Measurements from ENCODE around the gene CLASP2.

Gene CLASP2

DNA sequence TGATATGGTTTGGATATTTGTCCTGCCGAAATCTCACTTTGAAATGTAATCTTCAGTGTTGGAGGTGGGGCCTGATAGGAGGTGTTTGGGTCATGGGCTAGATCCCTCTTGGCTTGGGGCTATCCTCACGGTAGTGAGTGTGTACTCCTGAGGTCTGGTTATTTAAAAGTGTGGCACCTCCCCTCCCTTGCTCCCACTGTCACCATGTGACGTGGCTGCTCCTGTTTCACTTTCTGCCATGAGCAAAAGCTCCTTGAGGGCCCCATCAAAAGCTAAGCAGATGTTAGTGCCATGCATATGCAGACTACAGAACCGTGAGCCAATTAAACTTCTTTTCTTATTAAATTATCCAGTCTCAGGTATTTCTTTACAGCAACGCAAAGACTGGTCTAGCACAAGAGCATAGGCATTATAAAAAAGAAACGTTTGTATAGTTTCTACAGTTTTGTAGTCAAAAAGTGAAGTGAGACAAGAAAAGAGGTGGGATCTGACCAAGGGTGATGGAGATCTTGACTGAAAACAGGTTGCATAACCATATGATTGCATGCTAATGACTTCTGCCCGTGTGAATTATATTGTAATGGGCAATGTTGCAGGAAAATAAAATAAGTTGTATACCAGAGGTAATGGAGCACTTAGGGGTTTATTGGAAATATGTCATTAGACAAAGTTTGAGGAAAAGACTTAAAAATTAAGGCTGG, 28.5 kb upstream of the CLASP2 start:
- TF ChIP-seq, protein P1, sequence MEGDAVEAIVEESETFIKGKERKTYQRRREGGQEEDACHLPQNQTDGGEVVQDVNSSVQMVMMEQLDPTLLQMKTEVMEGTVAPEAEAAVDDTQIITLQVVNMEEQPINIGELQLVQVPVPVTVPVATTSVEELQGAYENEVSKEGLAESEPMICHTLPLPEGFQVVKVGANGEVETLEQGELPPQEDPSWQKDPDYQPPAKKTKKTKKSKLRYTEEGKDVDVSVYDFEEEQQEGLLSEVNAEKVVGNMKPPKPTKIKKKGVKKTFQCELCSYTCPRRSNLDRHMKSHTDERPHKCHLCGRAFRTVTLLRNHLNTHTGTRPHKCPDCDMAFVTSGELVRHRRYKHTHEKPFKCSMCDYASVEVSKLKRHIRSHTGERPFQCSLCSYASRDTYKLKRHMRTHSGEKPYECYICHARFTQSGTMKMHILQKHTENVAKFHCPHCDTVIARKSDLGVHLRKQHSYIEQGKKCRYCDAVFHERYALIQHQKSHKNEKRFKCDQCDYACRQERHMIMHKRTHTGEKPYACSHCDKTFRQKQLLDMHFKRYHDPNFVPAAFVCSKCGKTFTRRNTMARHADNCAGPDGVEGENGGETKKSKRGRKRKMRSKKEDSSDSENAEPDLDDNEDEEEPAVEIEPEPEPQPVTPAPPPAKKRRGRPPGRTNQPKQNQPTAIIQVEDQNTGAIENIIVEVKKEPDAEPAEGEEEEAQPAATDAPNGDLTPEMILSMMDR (conservative IDR thresholded peaks at IDR 0.05; ENCODE audit: low read depth, low read length) = no peak
- no peak overlapping the region for H3K4me3 ChIP-seq (ENCODE audit: low read length)
- DNase-seq (ENCODE audit: low read depth) = no peak

DNA sequence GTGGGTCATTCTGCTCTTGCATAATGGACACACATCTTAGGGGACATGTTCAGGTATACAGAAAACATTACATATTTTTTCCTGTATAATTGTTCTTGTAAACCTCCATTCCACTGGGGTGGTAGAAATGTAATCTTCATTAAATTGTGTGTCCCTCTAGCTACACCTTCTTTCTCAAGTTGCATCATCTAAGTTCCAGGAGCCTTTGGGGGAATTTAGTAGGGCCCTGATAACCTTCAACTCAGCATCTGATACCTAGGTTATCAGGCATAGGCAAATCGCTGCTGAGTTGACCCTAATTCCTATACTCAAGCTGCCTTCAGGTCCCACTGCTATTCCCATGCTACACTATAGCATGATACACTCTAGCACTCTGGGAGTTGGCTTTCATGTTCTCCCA, 19.1 kb upstream of the CLASP2 start:
- no peak overlapping the region for H3K4me3 ChIP-seq (ENCODE audit: low read length)
- DNase-seq (ENCODE audit: low read depth) = no peak
- TF ChIP-seq, protein P1 (conservative IDR thresholded peaks at IDR 0.05; ENCODE audit: low read depth, low read length) = no peak

DNA sequence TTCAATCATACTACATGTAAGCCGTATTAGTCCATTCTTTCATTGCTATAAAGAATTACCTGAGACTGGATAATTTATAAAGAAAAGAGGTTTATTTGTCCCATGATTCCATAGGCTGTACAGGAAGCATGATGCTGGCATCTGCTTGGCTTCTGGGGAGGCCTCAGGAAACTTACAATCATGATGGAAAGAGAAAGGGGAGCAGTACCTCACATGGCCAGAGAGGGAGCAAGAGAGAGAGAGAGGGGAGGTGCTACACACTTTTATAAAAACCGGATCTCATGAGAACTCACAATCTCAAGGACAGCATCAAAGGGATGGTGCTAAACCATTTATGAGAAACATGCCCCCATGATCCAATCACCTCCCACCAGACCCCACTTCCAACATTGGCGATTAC, 14.3 kb upstream of the CLASP2 start:
- DNase-seq (ENCODE audit: low read depth) = no peak
- no peak overlapping the region for H3K4me3 ChIP-seq (ENCODE audit: low read length)
- TF ChIP-seq, protein P1 (conservative IDR thresholded peaks at IDR 0.05; ENCODE audit: low read depth, low read length) = peak; percentile 33

DNA sequence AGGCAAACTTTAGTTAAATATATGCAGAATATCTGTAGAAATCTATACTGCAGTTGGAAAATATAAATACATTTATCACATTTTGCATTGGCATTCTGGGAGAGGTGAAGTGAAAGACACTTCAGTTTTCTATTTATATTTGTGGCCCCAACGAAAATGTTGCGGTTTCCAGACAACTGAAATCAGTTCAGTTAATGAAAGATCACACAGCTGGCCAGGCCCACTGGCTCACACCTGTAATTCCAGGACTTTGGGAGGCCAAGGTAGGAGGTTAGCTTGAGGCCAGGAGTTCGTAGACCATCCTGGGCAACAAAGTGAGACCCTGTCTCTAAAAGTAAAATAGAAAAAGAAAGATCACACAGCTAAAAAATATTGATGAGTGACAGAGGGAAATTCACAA, 11.9 kb upstream of the CLASP2 start:
- DNase-seq (ENCODE audit: low read depth) = no peak
- TF ChIP-seq, protein P1 (conservative IDR thresholded peaks at IDR 0.05; ENCODE audit: low read depth, low read length) = no peak
- H3K4me3 ChIP-seq (ENCODE audit: low read length) = no peak overlapping the region

DNA sequence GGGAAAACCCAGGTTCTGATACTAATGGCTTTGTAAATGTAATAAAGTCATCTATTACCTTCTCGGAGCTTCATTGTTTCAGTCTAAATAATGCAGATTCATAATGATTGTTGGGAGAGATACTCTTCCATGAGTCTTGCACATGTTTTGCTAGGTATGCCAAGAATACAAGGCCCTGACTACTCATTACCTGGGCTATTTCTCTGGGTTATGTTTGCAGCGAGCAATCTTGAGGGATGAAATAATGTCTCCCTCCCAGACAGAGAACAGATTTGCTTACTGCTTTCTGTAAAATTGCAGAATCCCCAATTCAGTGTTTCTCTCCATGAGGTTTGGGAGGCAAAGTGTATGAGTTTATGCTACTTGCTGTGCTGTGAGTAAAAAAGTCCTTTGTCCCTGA, 6.2 kb upstream of the CLASP2 start:
- TF ChIP-seq, protein P1 (conservative IDR thresholded peaks at IDR 0.05; ENCODE audit: low read depth, low read length) = no peak
- H3K4me3 ChIP-seq (ENCODE audit: low read length) = no peak overlapping the region
- no peak for DNase-seq (ENCODE audit: low read depth)

DNA sequence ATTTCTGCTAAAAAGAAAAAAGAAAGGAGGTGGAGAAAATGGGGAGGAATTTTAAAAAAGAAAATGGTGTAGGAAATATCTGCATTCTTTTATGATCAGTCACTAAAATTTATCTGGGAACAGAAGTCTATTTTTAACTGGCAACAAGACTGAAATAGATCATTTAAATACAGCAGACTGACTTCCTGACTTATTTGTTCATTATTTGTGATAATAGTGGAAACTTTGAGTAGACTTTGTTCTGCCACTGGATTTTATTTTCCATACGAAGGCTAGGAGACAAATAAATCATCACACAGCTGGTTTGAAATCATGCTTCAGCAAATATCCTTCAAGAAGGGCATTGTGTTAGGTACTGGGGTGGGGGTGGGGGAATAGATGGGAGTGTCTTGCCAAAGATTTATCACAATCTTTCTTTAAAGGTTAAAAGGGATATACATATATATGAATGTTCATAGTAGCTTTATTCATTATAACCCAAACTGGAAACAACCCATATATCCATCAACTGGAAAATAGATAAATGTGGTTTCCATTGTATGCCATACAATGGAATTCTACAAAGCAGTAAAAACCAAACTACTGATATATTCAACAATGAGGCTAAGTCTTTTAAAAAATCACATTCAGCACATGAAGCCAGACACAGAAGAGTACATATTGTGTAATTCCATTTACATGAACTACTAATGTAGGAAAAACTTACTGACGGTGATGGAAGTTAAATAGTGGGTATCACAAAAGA, 4.7 kb upstream of the CLASP2 start:
- peak; percentile 26 for DNase-seq (ENCODE audit: low read depth)
- TF ChIP-seq, protein P1 (conservative IDR thresholded peaks at IDR 0.05; ENCODE audit: low read depth, low read length) = no peak
- H3K4me3 ChIP-seq (ENCODE audit: low read length) = peak overlapping the region; percentile 7

DNA sequence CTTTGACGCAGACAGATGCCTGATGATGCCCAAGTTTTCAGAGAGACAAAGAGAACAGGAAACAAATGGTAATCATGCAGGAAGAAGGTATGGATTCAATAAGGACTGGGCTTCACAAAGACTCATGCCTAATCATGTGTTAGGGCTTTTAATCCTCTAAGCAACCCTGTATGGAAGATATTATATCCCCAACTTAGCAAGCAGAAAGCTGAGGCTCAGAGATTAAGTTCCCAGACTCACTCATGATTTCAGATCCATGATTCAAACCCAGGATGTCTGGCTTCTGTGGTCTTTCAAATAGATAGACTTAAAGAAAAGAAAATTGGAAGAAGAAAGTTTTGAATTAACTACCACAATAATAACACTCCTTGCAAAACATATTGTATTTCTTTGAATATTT, 4.1 kb upstream of the CLASP2 start:
- peak; percentile 69 for DNase-seq (ENCODE audit: low read depth)
- H3K4me3 ChIP-seq (ENCODE audit: low read length) = no peak overlapping the region
- TF ChIP-seq, protein P1 (conservative IDR thresholded peaks at IDR 0.05; ENCODE audit: low read depth, low read length) = no peak
